BLaER1 treated with 17β-estradiol and CSF1 and Interleukin-3, amounts not matched to agents 10 nM and 100 nM (cell line): ENCODE results near the gene ZNF688.
A peak's percentile ranks its signal among the peaks of the same experiment; 100 is the strongest.

Experiments used
- H3K27ac ChIP-seq, 11 experiments: shearing (Covaris generic); formaldehyde crosslinking; 2 replicates each; pipeline ENCODE4 v1.8.1; 2022
- H3K27me3 ChIP-seq, 11 experiments: shearing (Covaris generic); formaldehyde crosslinking; 2 replicates each; pipeline ENCODE4 v1.8.1; 2022
- H3K36me3 ChIP-seq, 11 experiments: shearing (Covaris generic); formaldehyde crosslinking; 2 replicates each; pipeline ENCODE4 v1.8.1; 2022
- H3K4me1 ChIP-seq, 10 experiments: shearing (Covaris generic); formaldehyde crosslinking; 2 replicates each; pipeline ENCODE4 v1.8.1; 2022
- H3K4me2 ChIP-seq, 11 experiments: shearing (Covaris generic); formaldehyde crosslinking; 2 replicates each; pipeline ENCODE4 v1.8.1; 2022
- H3K4me3 ChIP-seq, 10 experiments: shearing (Covaris generic); formaldehyde crosslinking; 2 replicates each; pipeline ENCODE4 v1.8.1; 2022
- H3K9ac ChIP-seq, 11 experiments: shearing (Covaris generic); formaldehyde crosslinking; 2 replicates each; pipeline ENCODE4 v1.8.1; 2022
- H3K9me3 ChIP-seq, 11 experiments: shearing (Covaris generic); formaldehyde crosslinking; replicated peaks in 1 of 11; 2 replicates each; pipeline ENCODE4 v1.8.1; 2022
- H4K20me1 ChIP-seq, 11 experiments: shearing (Covaris generic); formaldehyde crosslinking; 2 replicates each; pipeline ENCODE4 v1.8.1; 2022
- Cebpa-rat ChIP-seq, 11 experiments: shearing (Covaris generic); IDR thresholded peaks; 2 replicates each; pipeline ENCODE4 v1.8.1; 2022

ZNF688 gene

GRCh38 chr16:30556125-30556473, 15.4 kb downstream of the ZNF688 start:
- peaks cover 44 to 88% (median 61%) of the 10 kb centered on the region in 10 experiments for H3K4me1 ChIP-seq
- H3K9me3 ChIP-seq: no peaks in the 10 kb centered on the region
- peaks cover 4 to 21% (median 17%) of the 10 kb centered on the region in 11 experiments; a peak in 20 of 22 replicates for H3K27me3 ChIP-seq
- H3K4me3 ChIP-seq: no peak overlapping the region
- TF ChIP-seq Cebpa-rat (IDR thresholded peaks at IDR 0.05): no peak
- H4K20me1 ChIP-seq: peaks cover 0 to 26% (median 0%) of the 10 kb centered on the region in 11 experiments; a peak in 8 of 22 replicates
- 0 out of 22 replicates have a peak overlapping the region, but pooled peaks of 2 of the 11 experiments have one; percentile 94 to 95 for H3K27ac ChIP-seq
- peaks cover 26 to 47% (median 39%) of the 10 kb centered on the region in 11 experiments for H3K36me3 ChIP-seq
- peak overlapping the region in 4 of 11 experiments; percentile 7 to 37 (median 24); a peak in 2 of 22 replicates for H3K9ac ChIP-seq
- H3K4me2 ChIP-seq: peak overlapping the region; percentile 84 to 98 (median 96); a peak in 18 of 22 replicates

GRCh38 chr16:30555315-30556124, 16.0 kb downstream of the ZNF688 start:
- no peak for TF ChIP-seq Cebpa-rat (IDR thresholded peaks at IDR 0.05)

GRCh38 chr16:30554557-30555314, 16.8 kb downstream of the ZNF688 start:
- TF ChIP-seq Cebpa-rat (IDR thresholded peaks at IDR 0.05): no peak
- H3K27me3 ChIP-seq: peaks cover 0 to 7% (median 4%) of the 10 kb centered on the region in 11 experiments; a peak in 12 of 22 replicates
- no peak overlapping the region for H3K4me3 ChIP-seq
- H3K36me3 ChIP-seq: peaks cover 26 to 51% (median 39%) of the 10 kb centered on the region in 11 experiments
- peak overlapping the region in 5 of 11 experiments; percentile 10 to 80 (median 71); a peak in 3 of 22 replicates for H3K4me2 ChIP-seq
- H3K4me1 ChIP-seq: peaks cover 40 to 79% (median 48%) of the 10 kb centered on the region in 10 experiments
- H3K27ac ChIP-seq: no peak overlapping the region
- no peaks in the 10 kb centered on the region for H3K9me3 ChIP-seq
- H4K20me1 ChIP-seq: peaks cover 0 to 26% (median 0%) of the 10 kb centered on the region in 11 experiments; a peak in 8 of 22 replicates
- H3K9ac ChIP-seq: peak overlapping the region in 3 of 11 experiments; percentile 17 to 24 (median 19); a peak in 1 of 22 replicates

More at GRCh38 chr16:30555315-30556124, 16.0 kb downstream of the ZNF688 start:
- Histone ChIP-seq H4K20me1 (peaks cover 0 to 26% (median 0%) of the 10 kb centered on the region in 11 experiments; a peak in 8 of 22 replicates), H3K9ac (peak overlapping the region in 3 of 11 experiments; percentile 7 to 15 (median 14); a peak in 1 of 22 replicates), H3K27me3 (peaks cover 0 to 15% (median 11%) of the 10 kb centered on the region in 11 experiments; a peak in 17 of 22 replicates), H3K4me3 (no peak overlapping the region), H3K9me3 (no peaks in the 10 kb centered on the region), H3K36me3 (peaks cover 26 to 47% (median 39%) of the 10 kb centered on the region in 11 experiments), H3K27ac (0 out of 22 replicates have a peak overlapping the region, but pooled peaks of 1 of the 11 experiments have one; percentile 94), H3K4me2 (peak overlapping the region in 3 of 11 experiments; percentile 84 to 97 (median 96); a peak in 4 of 22 replicates), H3K4me1 (peaks cover 40 to 84% (median 55%) of the 10 kb centered on the region in 10 experiments)

GRCh38 chr16:30553393-30553899, 18.1 kb downstream of the ZNF688 start:
- H3K4me1 ChIP-seq: peaks cover 28 to 78% (median 38%) of the 10 kb centered on the region in 10 experiments
- H3K36me3 ChIP-seq: peaks cover 26 to 53% (median 39%) of the 10 kb centered on the region in 11 experiments
- peak overlapping the region in 2 of 11 experiments; percentile 10 to 28; a peak in 3 of 22 replicates for H3K9ac ChIP-seq
- H3K27ac ChIP-seq: peak overlapping the region in 6 of 11 experiments; percentile 24 to 43 (median 34); a peak in 9 of 22 replicates
- peak overlapping the region; percentile 8 to 80 (median 47); a peak in 20 of 22 replicates for H3K4me2 ChIP-seq
- no peak overlapping the region for H3K4me3 ChIP-seq
- H3K27me3 ChIP-seq: no peaks in the 10 kb centered on the region
- TF ChIP-seq Cebpa-rat (IDR thresholded peaks at IDR 0.05): no peak
- peaks cover 0 to 26% (median 0%) of the 10 kb centered on the region in 11 experiments; a peak in 8 of 22 replicates for H4K20me1 ChIP-seq
- H3K9me3 ChIP-seq: no peaks in the 10 kb centered on the region

DNA sequence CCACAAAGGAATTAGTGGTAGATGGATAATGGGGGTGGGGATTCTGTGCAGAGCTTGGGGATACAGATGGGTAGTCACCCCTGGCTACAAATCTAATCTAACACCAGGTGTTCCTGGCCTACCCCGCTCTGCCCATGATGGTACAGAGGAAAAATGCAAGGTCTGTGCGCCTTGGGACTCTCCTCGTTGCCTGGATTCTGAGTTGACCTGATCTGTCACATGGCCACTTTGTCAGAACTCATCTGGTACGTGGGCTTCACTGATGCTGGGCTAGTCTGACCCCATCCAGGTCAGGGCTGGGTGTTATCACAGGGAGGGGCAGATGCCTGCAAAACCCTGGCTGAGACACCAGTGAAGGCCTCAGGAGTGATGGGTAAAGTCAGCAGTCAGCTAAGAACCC, 18.6 kb downstream of the ZNF688 start:
- Histone ChIP-seq H3K36me3 (peaks cover 26 to 53% (median 39%) of the 10 kb centered on the region in 11 experiments), H3K27ac (peak overlapping the region in 6 of 11 experiments; percentile 24 to 43 (median 34); a peak in 8 of 22 replicates), H3K9me3 (no peaks in the 10 kb centered on the region), H3K4me2 (peak overlapping the region; percentile 8 to 80 (median 47); a peak in 19 of 22 replicates), H4K20me1 (peaks cover 0 to 26% (median 0%) of the 10 kb centered on the region in 11 experiments; a peak in 8 of 22 replicates), H3K27me3 (no peaks in the 10 kb centered on the region), H3K4me1 (peaks cover 28 to 79% (median 37%) of the 10 kb centered on the region in 10 experiments), H3K9ac (peak overlapping the region in 2 of 11 experiments; percentile 10 to 28; a peak in 3 of 22 replicates), H3K4me3 (no peak overlapping the region)
- no peak for TF ChIP-seq Cebpa-rat (IDR thresholded peaks at IDR 0.05)

DNA sequence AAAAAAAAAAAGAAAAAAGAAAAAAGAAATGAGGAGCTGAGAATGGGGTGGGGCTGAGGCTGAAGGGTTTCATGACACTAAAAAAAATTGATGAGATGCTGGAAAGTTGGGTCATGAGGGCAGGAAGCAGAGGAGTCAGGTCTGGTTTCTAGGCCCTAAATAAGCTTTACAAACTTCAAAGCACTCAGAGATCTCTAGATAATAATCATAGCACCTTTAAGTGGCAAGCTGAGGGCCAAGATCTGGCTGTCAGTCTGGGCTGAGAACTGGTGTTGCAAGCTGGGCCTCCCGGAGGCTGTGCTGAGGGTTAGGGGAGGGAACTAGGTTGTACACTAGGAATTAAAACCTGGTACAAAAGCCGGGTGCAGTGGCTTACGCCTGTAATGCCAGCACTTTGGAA, 19.7 kb downstream of the ZNF688 start:
- Histone ChIP-seq H3K4me1 (peaks cover 22 to 77% (median 31%) of the 10 kb centered on the region in 10 experiments), H3K27ac (peak overlapping the region in 1 of 11 experiments; percentile 30; a peak in 1 of 22 replicates), H3K9me3 (no peaks in the 10 kb centered on the region), H3K4me2 (peak overlapping the region in 3 of 11 experiments; percentile 37 to 78 (median 58); a peak in 6 of 22 replicates), H3K4me3 (no peak overlapping the region), H3K36me3 (peaks cover 26 to 53% (median 39%) of the 10 kb centered on the region in 11 experiments), H3K9ac (0 out of 22 replicates have a peak overlapping the region, but pooled peaks of 2 of the 11 experiments have one; percentile 22 to 48), H4K20me1 (peaks cover 0 to 26% (median 0%) of the 10 kb centered on the region in 11 experiments; a peak in 8 of 22 replicates), H3K27me3 (no peaks in the 10 kb centered on the region)
- no peak for TF ChIP-seq Cebpa-rat (IDR thresholded peaks at IDR 0.05)

DNA sequence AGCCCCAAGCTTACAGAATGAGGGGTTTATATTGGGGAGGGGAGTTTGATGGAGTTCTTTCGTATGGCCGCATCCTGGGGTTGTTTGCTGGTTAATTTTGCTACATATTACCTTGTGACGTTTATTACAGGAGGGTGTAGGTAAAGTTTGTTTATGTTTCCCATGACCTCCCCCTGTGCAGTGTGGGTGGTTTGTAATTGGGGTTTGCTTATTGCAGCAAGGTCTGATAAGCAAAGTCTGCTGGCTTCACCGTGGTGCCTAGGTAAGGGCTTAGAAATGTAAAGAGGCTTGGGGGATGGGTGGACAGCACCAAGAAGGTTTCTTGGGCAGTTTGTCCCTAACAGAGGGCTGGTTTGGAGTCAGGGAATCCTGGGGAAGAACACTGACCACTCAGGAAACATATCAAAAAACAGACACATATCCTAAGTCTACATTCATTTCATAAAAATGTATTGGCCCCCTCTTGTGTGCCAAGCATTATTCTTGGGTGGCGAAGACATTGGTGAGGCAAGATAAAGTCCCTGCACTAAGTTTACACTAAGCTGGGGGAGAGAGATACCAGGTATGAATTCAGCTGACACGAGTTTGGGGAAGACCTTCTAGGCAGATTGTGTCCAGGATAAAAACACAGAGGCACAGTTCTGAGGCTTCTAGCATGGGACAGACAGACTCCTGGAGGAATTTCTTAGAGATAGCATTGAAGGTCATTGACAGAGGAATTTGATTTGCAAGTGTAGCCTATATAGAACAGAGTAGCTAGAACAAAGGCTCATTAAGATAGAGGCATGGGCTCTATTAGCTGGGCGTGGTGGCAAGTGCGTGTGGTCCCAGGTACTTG, 22.9 kb downstream of the ZNF688 start:
- no peaks in the 10 kb centered on the region for H3K9me3 ChIP-seq
- H3K27ac ChIP-seq: no peak overlapping the region
- H3K9ac ChIP-seq: 0 out of 22 replicates have a peak overlapping the region, but pooled peaks of 1 of the 11 experiments have one; percentile 7
- peaks cover 0 to 24% (median 13%) of the 10 kb centered on the region in 11 experiments; a peak in 10 of 22 replicates for H3K36me3 ChIP-seq
- peaks cover 6 to 64% (median 15%) of the 10 kb centered on the region in 10 experiments; a peak in 19 of 20 replicates for H3K4me1 ChIP-seq
- H3K4me2 ChIP-seq: peak overlapping the region in 3 of 11 experiments; percentile 25 to 67 (median 44); a peak in 4 of 22 replicates
- H3K4me3 ChIP-seq: no peak overlapping the region
- H4K20me1 ChIP-seq: peaks cover 0 to 11% (median 0%) of the 10 kb centered on the region in 11 experiments; a peak in 4 of 22 replicates
- H3K27me3 ChIP-seq: no peaks in the 10 kb centered on the region
- no peak for TF ChIP-seq Cebpa-rat (IDR thresholded peaks at IDR 0.05)
